ENCODE data around the gene WDFY4. TPM values are rescaled to one million over a fixed set of nuclear protein-coding genes. Genes with fewer than 3 reads are reported as not detected.

Gene WDFY4
- total RNA-seq, 1 experiment from 2014 or later = 0.23 TPM

DNA sequence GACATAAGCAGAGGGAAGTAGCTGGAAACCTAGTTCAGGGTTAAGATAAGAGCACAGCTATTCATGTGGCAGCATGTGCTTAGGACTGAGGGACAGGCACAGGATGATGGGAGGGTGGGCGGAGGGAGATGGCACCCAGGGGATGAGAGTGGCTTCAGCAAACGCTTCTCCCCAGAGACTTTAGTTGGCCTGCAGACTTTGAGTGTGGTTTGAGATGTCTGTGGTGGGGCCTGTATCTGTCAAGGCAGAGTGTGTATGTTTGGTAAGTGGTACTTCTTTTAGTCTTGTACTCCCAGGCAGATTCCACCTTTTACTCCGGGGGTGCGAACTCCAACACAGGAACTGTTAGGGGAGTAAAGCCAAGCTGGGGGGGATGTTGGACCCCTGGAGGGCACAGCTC, 88.9 kb downstream of the WDFY4 start:
- no TSS peak for BruUV-seq (replicated peaks)
- 0 out of 2 replicates have a peak, but pooled peaks have one; percentile 42 for ATAC-seq
- no peaks in the 10 kb centered on the region for H3K4me1 ChIP-seq (ENCODE audit: control insufficient read depth, insufficient read depth, low read length)
- H3K27ac ChIP-seq (ENCODE audit: low read length) = no peak overlapping the region
- no peak overlapping the region for H3K4me3 ChIP-seq (ENCODE audit: low read depth in 2 of 2, low read length in 2 of 2)
- intact Hi-C loops (cut with micrococcal nuclease; ENCODE audit: unreplicated experiment) = no loop called here
- TF ChIP-seq, protein P1, sequence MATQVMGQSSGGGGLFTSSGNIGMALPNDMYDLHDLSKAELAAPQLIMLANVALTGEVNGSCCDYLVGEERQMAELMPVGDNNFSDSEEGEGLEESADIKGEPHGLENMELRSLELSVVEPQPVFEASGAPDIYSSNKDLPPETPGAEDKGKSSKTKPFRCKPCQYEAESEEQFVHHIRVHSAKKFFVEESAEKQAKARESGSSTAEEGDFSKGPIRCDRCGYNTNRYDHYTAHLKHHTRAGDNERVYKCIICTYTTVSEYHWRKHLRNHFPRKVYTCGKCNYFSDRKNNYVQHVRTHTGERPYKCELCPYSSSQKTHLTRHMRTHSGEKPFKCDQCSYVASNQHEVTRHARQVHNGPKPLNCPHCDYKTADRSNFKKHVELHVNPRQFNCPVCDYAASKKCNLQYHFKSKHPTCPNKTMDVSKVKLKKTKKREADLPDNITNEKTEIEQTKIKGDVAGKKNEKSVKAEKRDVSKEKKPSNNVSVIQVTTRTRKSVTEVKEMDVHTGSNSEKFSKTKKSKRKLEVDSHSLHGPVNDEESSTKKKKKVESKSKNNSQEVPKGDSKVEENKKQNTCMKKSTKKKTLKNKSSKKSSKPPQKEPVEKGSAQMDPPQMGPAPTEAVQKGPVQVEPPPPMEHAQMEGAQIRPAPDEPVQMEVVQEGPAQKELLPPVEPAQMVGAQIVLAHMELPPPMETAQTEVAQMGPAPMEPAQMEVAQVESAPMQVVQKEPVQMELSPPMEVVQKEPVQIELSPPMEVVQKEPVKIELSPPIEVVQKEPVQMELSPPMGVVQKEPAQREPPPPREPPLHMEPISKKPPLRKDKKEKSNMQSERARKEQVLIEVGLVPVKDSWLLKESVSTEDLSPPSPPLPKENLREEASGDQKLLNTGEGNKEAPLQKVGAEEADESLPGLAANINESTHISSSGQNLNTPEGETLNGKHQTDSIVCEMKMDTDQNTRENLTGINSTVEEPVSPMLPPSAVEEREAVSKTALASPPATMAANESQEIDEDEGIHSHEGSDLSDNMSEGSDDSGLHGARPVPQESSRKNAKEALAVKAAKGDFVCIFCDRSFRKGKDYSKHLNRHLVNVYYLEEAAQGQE (IDR thresholded peaks at IDR 0.05; ENCODE audit: insufficient read depth in 1 of 2, low read depth in 2 of 2, low read length in 1 of 2) = no peak
- TF ChIP-seq, protein P2, sequence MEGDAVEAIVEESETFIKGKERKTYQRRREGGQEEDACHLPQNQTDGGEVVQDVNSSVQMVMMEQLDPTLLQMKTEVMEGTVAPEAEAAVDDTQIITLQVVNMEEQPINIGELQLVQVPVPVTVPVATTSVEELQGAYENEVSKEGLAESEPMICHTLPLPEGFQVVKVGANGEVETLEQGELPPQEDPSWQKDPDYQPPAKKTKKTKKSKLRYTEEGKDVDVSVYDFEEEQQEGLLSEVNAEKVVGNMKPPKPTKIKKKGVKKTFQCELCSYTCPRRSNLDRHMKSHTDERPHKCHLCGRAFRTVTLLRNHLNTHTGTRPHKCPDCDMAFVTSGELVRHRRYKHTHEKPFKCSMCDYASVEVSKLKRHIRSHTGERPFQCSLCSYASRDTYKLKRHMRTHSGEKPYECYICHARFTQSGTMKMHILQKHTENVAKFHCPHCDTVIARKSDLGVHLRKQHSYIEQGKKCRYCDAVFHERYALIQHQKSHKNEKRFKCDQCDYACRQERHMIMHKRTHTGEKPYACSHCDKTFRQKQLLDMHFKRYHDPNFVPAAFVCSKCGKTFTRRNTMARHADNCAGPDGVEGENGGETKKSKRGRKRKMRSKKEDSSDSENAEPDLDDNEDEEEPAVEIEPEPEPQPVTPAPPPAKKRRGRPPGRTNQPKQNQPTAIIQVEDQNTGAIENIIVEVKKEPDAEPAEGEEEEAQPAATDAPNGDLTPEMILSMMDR (IDR thresholded peaks at IDR 0.05) = no peak
- no peak for TF ChIP-seq SIN3A (IDR thresholded peaks at IDR 0.05; ENCODE audit: borderline replicate concordance, insufficient read depth, low read depth, low read length)
- no peak for TF ChIP-seq POLR2AphosphoS5 (IDR thresholded peaks at IDR 0.05; ENCODE audit: low read depth, low read length)
- TF ChIP-seq TCF7L2 (IDR thresholded peaks at IDR 0.05; ENCODE audit: low read depth, low read length) = no peak
- in situ Hi-C loops (cut with HindIII; ENCODE audit: low pct_unique_long_range_greater_than_20kb, low sequenced_read_pairs) = no loop called here
- H3K36me3 ChIP-seq (ENCODE audit: control insufficient read depth, insufficient read depth, low read length) = no peaks in the 10 kb centered on the region
- ChIA-PET CTCF (no interaction called here), POLR2A (no interaction called here)
- no peak for DNase-seq (ENCODE audit: low read depth, low spot score)
- H3K27me3 ChIP-seq (ENCODE audit: control insufficient read depth, insufficient read depth, low read length) = no peaks in the 10 kb centered on the region; the same call in 1 of the 2 replicates
- no peaks in the 10 kb centered on the region for H3K9me3 ChIP-seq (ENCODE audit: control insufficient read depth, insufficient read depth, low read depth, low read length)

DNA sequence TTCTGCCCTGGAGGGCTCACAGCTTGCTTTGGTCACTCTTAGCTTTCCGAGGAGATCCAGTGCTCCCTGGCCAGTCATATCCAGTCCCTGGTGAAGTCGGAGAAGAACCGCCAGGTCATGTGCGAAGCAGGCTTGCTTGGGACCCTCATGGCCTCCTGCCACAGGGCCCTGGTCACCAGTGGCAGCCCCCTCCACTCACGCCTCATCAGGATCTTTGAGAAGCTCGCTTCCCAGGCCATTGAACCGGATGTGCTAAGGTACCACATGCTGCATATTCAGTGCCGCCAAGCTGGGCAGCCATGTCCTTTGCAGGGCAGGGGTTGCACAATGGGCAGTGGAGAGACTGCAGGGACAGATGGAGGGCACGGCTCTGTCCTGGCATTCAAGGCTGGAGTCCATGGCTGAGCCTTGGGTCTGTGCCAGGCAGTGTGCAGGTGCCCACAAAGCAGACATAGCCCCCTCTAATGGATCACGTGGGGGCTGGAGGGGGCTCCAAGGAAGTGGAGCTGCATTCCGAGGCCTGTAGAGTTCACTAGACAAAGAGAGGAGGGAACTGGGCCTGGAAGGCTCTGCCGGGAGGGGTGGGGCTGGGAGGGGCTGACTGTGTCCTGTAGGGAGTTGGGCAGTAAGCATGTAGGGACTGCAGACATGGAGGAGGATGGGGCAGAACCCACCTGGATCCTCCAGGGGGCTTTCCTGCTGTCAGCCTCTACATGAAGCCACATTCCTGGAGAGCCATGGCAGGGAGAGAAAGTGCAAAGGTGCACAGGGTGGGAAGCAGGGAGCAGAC, 89.9 kb downstream of the WDFY4 start:
- H3K4me3 ChIP-seq (ENCODE audit: low read depth in 2 of 2, low read length in 2 of 2) = no peak overlapping the region
- no TSS peak for BruUV-seq (replicated peaks)
- no peak for TF ChIP-seq POLR2AphosphoS5 (IDR thresholded peaks at IDR 0.05; ENCODE audit: low read depth, low read length)
- TF ChIP-seq, protein P1 (IDR thresholded peaks at IDR 0.05; ENCODE audit: insufficient read depth in 1 of 2, low read depth in 2 of 2, low read length in 1 of 2) = no peak
- TF ChIP-seq SIN3A (IDR thresholded peaks at IDR 0.05; ENCODE audit: borderline replicate concordance, insufficient read depth, low read depth, low read length) = no peak
- TF ChIP-seq TCF7L2 (IDR thresholded peaks at IDR 0.05; ENCODE audit: low read depth, low read length) = no peak
- TF ChIP-seq, protein P2 (IDR thresholded peaks at IDR 0.05) = no peak
- DNase-seq (ENCODE audit: low read depth, low spot score) = no peak
- in situ Hi-C loops (cut with HindIII; ENCODE audit: low pct_unique_long_range_greater_than_20kb, low sequenced_read_pairs) = no loop called here
- H3K4me1 ChIP-seq (ENCODE audit: control insufficient read depth, insufficient read depth, low read length) = no peaks in the 10 kb centered on the region
- ATAC-seq = no peak
- H3K36me3 ChIP-seq (ENCODE audit: control insufficient read depth, insufficient read depth, low read length) = no peaks in the 10 kb centered on the region
- ChIA-PET CTCF (no interaction called here), POLR2A (no interaction called here)
- H3K27ac ChIP-seq (ENCODE audit: low read length) = no peak overlapping the region
- no peaks in the 10 kb centered on the region; the same call in 1 of the 2 replicates for H3K27me3 ChIP-seq (ENCODE audit: control insufficient read depth, insufficient read depth, low read length)
- intact Hi-C loops (cut with micrococcal nuclease; ENCODE audit: unreplicated experiment) = no loop called here
- H3K9me3 ChIP-seq (ENCODE audit: control insufficient read depth, insufficient read depth, low read depth, low read length) = no peaks in the 10 kb centered on the region
